ENCODE measurements around the gene DIP2C.

DIP2C gene

DNA sequence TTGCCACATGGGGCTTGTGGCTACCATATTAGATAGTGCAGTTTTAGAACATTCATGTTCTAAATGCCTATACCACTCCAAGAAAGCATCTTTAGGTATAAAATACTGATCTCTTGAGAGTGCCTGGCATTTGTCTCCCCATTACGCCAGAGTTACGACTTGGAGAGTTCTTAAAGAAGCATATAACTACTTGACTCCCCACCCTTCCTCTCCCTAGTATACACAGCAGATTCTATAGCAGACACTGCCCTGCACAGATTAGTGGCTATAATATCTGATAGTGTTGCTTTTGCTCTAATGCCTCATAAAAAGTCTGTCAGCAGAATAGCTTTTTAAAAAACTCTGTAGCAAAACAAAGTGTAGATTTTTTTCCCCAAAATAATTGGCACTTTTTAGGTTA, 463.4 kb downstream of the DIP2C start:
- Histone ChIP-seq H2AFZ (ENCODE audit: low read length, unreplicated experiment) (no peak overlapping the region), H3K4me1 (ENCODE audit: control insufficient read depth, insufficient read depth, low read length, unreplicated experiment) (no peaks in the 10 kb centered on the region), H3K4me3 (ENCODE audit: low read depth, low read length) (no peak overlapping the region), H3K79me2 (ENCODE audit: control insufficient read depth, insufficient read depth, low read length, unreplicated experiment) (no peaks in the 10 kb centered on the region), H3K27me3 (ENCODE audit: insufficient read depth, low read length) (no peaks in the 10 kb centered on the region), H3K27ac (ENCODE audit: low read depth, low read length) (no peak overlapping the region), H3K36me3 (ENCODE audit: insufficient read depth, low read length) (0 out of 2 replicates have a peak, but pooled peaks cover 3% of the 10 kb centered on the region)

DNA sequence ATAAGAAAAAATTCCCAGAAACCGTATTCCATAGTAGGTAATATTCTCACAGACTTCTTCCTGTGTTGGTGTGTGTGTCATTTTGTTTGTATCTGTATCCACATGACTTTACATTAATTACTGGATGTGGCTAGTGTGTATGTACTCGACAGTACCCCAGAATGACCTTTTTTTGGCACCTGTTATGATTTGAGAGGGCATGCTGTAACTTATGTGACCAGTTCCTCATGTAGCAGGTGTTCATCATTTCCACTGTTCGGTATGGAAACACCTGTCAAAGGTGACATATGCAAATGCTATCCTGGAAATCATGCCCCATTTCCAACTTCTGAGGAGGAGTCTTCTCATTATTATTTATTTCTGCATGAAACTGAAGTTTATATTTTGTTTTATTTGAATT, 464.9 kb downstream of the DIP2C start:
- no peak overlapping the region for H2AFZ ChIP-seq (ENCODE audit: low read length, unreplicated experiment)
- 0 out of 2 replicates have a peak, but pooled peaks cover 3% of the 10 kb centered on the region for H3K36me3 ChIP-seq (ENCODE audit: insufficient read depth, low read length)
- H3K27me3 ChIP-seq (ENCODE audit: insufficient read depth, low read length), result no peaks in the 10 kb centered on the region
- H3K4me3 ChIP-seq (ENCODE audit: low read depth, low read length), result no peak overlapping the region
- no peaks in the 10 kb centered on the region for H3K4me1 ChIP-seq (ENCODE audit: control insufficient read depth, insufficient read depth, low read length, unreplicated experiment)
- H3K79me2 ChIP-seq (ENCODE audit: control insufficient read depth, insufficient read depth, low read length, unreplicated experiment), result no peaks in the 10 kb centered on the region
- no peak overlapping the region for H3K27ac ChIP-seq (ENCODE audit: low read depth, low read length)

Measured in ACC112 (cell line).